ENCODE measurements around the gene ERFL.

DNA sequence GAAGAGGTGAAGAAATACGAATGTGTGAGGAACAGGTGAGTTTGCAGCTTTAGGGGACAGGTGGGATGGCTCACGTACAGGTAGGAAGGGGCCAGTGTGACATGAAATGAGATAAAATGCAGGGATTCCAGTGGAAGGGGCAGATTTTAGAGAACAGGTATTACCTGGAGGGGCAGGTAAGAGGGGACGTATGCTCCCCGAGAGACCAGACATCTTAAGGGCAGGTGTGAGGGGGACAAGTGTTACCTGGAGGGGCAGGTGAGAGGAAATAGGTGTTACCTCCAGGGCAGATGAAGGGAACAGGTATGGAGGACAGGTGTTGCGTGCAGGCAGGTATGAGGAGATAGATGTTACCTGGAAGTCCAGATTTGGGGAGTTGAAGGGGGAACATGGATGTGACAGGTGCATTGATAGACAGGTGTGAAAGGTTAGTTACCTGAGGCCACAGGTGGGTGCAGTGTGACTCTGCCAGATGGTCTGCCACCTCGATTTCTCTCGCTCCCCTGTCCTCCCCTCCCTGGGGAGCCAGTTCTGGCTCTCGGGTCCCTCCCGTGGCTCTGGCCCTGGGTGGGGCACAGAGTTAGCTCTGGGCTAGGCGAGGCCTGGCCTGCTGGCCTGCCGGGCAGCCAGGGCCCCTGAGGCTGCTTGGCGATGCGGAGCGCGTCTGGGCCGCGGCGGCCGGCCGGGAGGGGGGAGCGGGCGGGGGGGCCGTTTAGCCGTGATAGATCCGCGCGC lies 2.1 kb downstream of the ERFL start:
- TF ChIP-seq, protein P1, sequence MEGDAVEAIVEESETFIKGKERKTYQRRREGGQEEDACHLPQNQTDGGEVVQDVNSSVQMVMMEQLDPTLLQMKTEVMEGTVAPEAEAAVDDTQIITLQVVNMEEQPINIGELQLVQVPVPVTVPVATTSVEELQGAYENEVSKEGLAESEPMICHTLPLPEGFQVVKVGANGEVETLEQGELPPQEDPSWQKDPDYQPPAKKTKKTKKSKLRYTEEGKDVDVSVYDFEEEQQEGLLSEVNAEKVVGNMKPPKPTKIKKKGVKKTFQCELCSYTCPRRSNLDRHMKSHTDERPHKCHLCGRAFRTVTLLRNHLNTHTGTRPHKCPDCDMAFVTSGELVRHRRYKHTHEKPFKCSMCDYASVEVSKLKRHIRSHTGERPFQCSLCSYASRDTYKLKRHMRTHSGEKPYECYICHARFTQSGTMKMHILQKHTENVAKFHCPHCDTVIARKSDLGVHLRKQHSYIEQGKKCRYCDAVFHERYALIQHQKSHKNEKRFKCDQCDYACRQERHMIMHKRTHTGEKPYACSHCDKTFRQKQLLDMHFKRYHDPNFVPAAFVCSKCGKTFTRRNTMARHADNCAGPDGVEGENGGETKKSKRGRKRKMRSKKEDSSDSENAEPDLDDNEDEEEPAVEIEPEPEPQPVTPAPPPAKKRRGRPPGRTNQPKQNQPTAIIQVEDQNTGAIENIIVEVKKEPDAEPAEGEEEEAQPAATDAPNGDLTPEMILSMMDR (conservative IDR thresholded peaks at IDR 0.05): no peak
- TF ChIP-seq ZFX (IDR thresholded peaks at IDR 0.05): no peak
